ENCODE data around the gene MVK.

DNA sequence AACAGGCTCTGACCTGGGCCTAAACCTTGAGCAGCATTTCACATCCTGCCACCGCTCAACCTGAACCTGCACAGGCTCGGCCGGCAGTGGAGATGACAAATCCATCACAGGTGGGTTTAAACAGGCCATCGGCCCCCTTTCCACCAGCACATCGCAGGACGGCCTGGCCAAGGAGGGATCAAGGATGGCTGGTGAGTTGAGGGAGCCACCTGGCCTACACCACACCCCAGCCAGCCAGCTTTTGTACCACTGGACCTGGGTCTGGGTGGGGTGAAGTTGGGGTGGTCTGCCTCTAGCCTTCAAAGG is 14.4 kb upstream of the MVK start:
- TF ChIP-seq CTCF (IDR thresholded peaks at IDR 0.05; ENCODE audit: poor library complexity) (no peak), EZH2 (IDR thresholded peaks at IDR 0.05; ENCODE audit: borderline replicate concordance) (no peak)
